ENCODE measurements around the gene INKA2. TPM values are rescaled to one million over a fixed set of nuclear protein-coding genes. Genes with fewer than 3 reads are reported as not detected.

The INKA2 gene
- polyA plus RNA-seq, 1 donor from 2014 or later, result 0.77 TPM

DNA sequence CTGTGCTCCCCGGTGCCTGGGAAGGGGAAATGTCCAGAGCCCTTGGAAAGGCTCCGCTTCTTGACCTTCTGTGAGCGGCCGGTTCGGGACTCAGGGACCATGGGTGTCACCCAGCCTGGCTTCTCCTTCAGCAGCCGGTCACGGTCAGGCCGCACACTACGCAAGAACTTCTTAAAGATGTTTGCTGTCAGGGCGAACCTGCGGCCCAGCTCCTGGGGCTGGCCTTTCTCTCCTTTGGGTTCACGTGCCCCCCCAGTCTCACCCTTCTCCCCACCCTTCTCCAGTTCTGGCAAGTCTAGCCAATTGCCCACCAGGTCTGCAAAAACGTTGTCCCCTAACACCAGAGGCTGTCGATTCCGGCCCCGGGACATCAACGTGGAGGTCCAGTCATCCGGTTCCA, 12.1 kb downstream of the INKA2 start:
- Histone ChIP-seq H3K9me2 (ENCODE audit: insufficient read depth, low read length) (no peaks in the 10 kb centered on the region), H3K9ac (ENCODE audit: low read length) (no peak overlapping the region), H4K20me1 (ENCODE audit: insufficient read depth) (no peaks in the 10 kb centered on the region), H2AFZ (ENCODE audit: low read depth, low read length) (no peak overlapping the region), H3K79me2 (replicated peaks; ENCODE audit: insufficient read depth, low read length) (no peaks in the 10 kb centered on the region), H3K36me3 (ENCODE audit: insufficient read depth, low read length) (no peaks in the 10 kb centered on the region), H3F3A (ENCODE audit: insufficient read depth, low read length, poor library complexity, severe bottlenecking) (no peaks in the 10 kb centered on the region), H3K4me3 (ENCODE audit: low read length) (no peak overlapping the region), H3K27me3 (ENCODE audit: insufficient read depth, low read depth, low read length) (no peaks in the 10 kb centered on the region), H3K4me2 (ENCODE audit: low read length) (no peak overlapping the region), H3K27ac (ENCODE audit: low read length) (no peak overlapping the region), H3K9me3 (ENCODE audit: low read length) (no peaks in the 10 kb centered on the region)
- no peak for TF ChIP-seq RAD21 (conservative IDR thresholded peaks at IDR 0.05)
- no peak for TF ChIP-seq SMC3 (conservative IDR thresholded peaks at IDR 0.05; ENCODE audit: poor library complexity)
- TF ChIP-seq, protein P1, sequence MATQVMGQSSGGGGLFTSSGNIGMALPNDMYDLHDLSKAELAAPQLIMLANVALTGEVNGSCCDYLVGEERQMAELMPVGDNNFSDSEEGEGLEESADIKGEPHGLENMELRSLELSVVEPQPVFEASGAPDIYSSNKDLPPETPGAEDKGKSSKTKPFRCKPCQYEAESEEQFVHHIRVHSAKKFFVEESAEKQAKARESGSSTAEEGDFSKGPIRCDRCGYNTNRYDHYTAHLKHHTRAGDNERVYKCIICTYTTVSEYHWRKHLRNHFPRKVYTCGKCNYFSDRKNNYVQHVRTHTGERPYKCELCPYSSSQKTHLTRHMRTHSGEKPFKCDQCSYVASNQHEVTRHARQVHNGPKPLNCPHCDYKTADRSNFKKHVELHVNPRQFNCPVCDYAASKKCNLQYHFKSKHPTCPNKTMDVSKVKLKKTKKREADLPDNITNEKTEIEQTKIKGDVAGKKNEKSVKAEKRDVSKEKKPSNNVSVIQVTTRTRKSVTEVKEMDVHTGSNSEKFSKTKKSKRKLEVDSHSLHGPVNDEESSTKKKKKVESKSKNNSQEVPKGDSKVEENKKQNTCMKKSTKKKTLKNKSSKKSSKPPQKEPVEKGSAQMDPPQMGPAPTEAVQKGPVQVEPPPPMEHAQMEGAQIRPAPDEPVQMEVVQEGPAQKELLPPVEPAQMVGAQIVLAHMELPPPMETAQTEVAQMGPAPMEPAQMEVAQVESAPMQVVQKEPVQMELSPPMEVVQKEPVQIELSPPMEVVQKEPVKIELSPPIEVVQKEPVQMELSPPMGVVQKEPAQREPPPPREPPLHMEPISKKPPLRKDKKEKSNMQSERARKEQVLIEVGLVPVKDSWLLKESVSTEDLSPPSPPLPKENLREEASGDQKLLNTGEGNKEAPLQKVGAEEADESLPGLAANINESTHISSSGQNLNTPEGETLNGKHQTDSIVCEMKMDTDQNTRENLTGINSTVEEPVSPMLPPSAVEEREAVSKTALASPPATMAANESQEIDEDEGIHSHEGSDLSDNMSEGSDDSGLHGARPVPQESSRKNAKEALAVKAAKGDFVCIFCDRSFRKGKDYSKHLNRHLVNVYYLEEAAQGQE (IDR thresholded peaks at IDR 0.05; ENCODE audit: borderline replicate concordance), result no peak
- TF ChIP-seq EZH2 (IDR thresholded peaks at IDR 0.05; ENCODE audit: borderline replicate concordance, insufficient read depth, low read length, poor library complexity, severe bottlenecking), result no peak
- TF ChIP-seq, protein P2, sequence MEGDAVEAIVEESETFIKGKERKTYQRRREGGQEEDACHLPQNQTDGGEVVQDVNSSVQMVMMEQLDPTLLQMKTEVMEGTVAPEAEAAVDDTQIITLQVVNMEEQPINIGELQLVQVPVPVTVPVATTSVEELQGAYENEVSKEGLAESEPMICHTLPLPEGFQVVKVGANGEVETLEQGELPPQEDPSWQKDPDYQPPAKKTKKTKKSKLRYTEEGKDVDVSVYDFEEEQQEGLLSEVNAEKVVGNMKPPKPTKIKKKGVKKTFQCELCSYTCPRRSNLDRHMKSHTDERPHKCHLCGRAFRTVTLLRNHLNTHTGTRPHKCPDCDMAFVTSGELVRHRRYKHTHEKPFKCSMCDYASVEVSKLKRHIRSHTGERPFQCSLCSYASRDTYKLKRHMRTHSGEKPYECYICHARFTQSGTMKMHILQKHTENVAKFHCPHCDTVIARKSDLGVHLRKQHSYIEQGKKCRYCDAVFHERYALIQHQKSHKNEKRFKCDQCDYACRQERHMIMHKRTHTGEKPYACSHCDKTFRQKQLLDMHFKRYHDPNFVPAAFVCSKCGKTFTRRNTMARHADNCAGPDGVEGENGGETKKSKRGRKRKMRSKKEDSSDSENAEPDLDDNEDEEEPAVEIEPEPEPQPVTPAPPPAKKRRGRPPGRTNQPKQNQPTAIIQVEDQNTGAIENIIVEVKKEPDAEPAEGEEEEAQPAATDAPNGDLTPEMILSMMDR (IDR thresholded peaks at IDR 0.05; ENCODE audit: poor library complexity, severe bottlenecking), result no peak
- no peak for TF ChIP-seq MXI1 (conservative IDR thresholded peaks at IDR 0.05; ENCODE audit: poor library complexity, severe bottlenecking)
- no peak for TF ChIP-seq TAF1 (IDR thresholded peaks at IDR 0.05; ENCODE audit: low read depth)
- TF ChIP-seq POLR2AphosphoS5 (IDR thresholded peaks at IDR 0.05), result no peak
- no peak for TF ChIP-seq EP300 (conservative IDR thresholded peaks at IDR 0.05; ENCODE audit: poor library complexity, severe bottlenecking)

DNA sequence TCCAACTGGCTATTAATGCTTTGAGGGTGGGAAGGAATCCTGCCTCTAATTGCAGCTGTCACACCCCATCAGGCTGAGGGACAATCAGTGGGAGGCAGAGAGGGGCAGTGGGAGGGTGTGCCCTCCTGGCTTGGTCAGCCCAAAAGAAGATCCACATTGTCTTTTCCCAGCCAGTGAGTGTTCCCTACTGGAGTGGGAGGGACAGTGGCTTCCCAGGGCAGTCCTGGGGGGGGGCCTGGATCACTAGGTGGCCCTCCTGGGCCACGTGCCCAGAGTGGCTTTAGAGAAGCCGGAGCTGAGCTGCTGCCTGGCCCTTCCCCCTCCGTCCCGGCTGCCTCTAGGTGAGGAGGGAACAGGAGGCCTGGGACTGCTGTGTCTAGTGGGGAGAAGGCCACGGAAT, 14.0 kb downstream of the INKA2 start:
- H3K27ac ChIP-seq (ENCODE audit: low read length), result no peak overlapping the region
- H3F3A ChIP-seq (ENCODE audit: insufficient read depth, low read length, poor library complexity, severe bottlenecking), result no peaks in the 10 kb centered on the region
- no peaks in the 10 kb centered on the region for H3K9me3 ChIP-seq (ENCODE audit: low read length)
- no peaks in the 10 kb centered on the region for H3K9me2 ChIP-seq (ENCODE audit: insufficient read depth, low read length)
- no peak overlapping the region for H3K4me2 ChIP-seq (ENCODE audit: low read length)
- no peaks in the 10 kb centered on the region for H3K27me3 ChIP-seq (ENCODE audit: insufficient read depth, low read depth, low read length)
- no peaks in the 10 kb centered on the region for H4K20me1 ChIP-seq (ENCODE audit: insufficient read depth)
- no peak overlapping the region for H3K4me3 ChIP-seq (ENCODE audit: low read length)
- H3K9ac ChIP-seq (ENCODE audit: low read length), result no peak overlapping the region
- H2AFZ ChIP-seq (ENCODE audit: low read depth, low read length), result no peak overlapping the region
- H3K36me3 ChIP-seq (ENCODE audit: insufficient read depth, low read length), result no peaks in the 10 kb centered on the region
- no peaks in the 10 kb centered on the region for H3K79me2 ChIP-seq (replicated peaks; ENCODE audit: insufficient read depth, low read length)
- TF ChIP-seq EZH2 (IDR thresholded peaks at IDR 0.05; ENCODE audit: borderline replicate concordance, insufficient read depth, low read length, poor library complexity, severe bottlenecking), result no peak
- no peak for TF ChIP-seq RAD21 (conservative IDR thresholded peaks at IDR 0.05)
- no peak for TF ChIP-seq SMC3 (conservative IDR thresholded peaks at IDR 0.05; ENCODE audit: poor library complexity)
- no peak for TF ChIP-seq MXI1 (conservative IDR thresholded peaks at IDR 0.05; ENCODE audit: poor library complexity, severe bottlenecking)
- TF ChIP-seq, protein P2 (IDR thresholded peaks at IDR 0.05; ENCODE audit: poor library complexity, severe bottlenecking), result no peak
- TF ChIP-seq, protein P1 (IDR thresholded peaks at IDR 0.05; ENCODE audit: borderline replicate concordance), result no peak
- TF ChIP-seq POLR2AphosphoS5 (IDR thresholded peaks at IDR 0.05), result no peak
- TF ChIP-seq TAF1 (IDR thresholded peaks at IDR 0.05; ENCODE audit: low read depth), result no peak
- TF ChIP-seq EP300 (conservative IDR thresholded peaks at IDR 0.05; ENCODE audit: poor library complexity, severe bottlenecking), result no peak

Data from neural cell (in vitro differentiated cells).